ENCODE results near the gene FPR3. TPM values are rescaled to one million over a fixed set of nuclear protein-coding genes. Genes with fewer than 3 reads are reported as not detected.

Gene FPR3
- total RNA-seq, 1 donor from 2014 or later = not detected

- Mint-ChIP-seq H3K27ac (no peak overlapping the region), H3K36me3 (no peaks in the 10 kb centered on the region), H3K4me1 (no peaks in the 10 kb centered on the region), H3K4me3 (no peak overlapping the region), H3K9me3 (peaks cover 86% of the 10 kb centered on the region), H3K27me3 (ENCODE audit: low read depth) (no peaks in the 10 kb centered on the region)
- TF ChIP-seq CTCF (IDR thresholded peaks at IDR 0.05; ENCODE audit: unreplicated experiment) = no peak
- no peak for DNase-seq (ENCODE audit: low spot score in 2 of 2, unreplicated experiment in 2 of 2)
These were observed 26.0 kb downstream of the FPR3 start for GRCh38 chr19:51820831-51821446.

GRCh38 chr19:51821456-51821855, 26.5 kb downstream of the FPR3 start:
- TF ChIP-seq CTCF (IDR thresholded peaks at IDR 0.05; ENCODE audit: unreplicated experiment) = no peak
- Mint-ChIP-seq H3K36me3 (no peaks in the 10 kb centered on the region), H3K27ac (no peak overlapping the region), H3K9me3 (peaks cover 86% of the 10 kb centered on the region), H3K4me3 (no peak overlapping the region), H3K27me3 (ENCODE audit: low read depth) (no peaks in the 10 kb centered on the region), H3K4me1 (no peaks in the 10 kb centered on the region)
- no peak for DNase-seq (ENCODE audit: low spot score in 2 of 2, unreplicated experiment in 2 of 2)

GRCh38 chr19:51821921-51822320, 27.0 kb downstream of the FPR3 start:
- Mint-ChIP-seq H3K4me3 (no peak overlapping the region), H3K9me3 (peaks cover 87% of the 10 kb centered on the region), H3K27ac (no peak overlapping the region), H3K36me3 (no peaks in the 10 kb centered on the region), H3K27me3 (ENCODE audit: low read depth) (no peaks in the 10 kb centered on the region), H3K4me1 (no peaks in the 10 kb centered on the region)
- no peak for DNase-seq (ENCODE audit: low spot score in 2 of 2, unreplicated experiment in 2 of 2)
- no peak for TF ChIP-seq CTCF (IDR thresholded peaks at IDR 0.05; ENCODE audit: unreplicated experiment)

- no peak for DNase-seq (ENCODE audit: low spot score in 2 of 2, unreplicated experiment in 2 of 2)
- Mint-ChIP-seq H3K4me1 (no peaks in the 10 kb centered on the region), H3K4me3 (no peak overlapping the region), H3K27me3 (ENCODE audit: low read depth) (no peaks in the 10 kb centered on the region), H3K27ac (no peak overlapping the region), H3K36me3 (no peaks in the 10 kb centered on the region), H3K9me3 (peaks cover 87% of the 10 kb centered on the region)
- TF ChIP-seq CTCF (IDR thresholded peaks at IDR 0.05; ENCODE audit: unreplicated experiment) = no peak
These were observed 27.4 kb downstream of the FPR3 start for GRCh38 chr19:51822325-51822724.

- Mint-ChIP-seq H3K27ac (no peak overlapping the region), H3K36me3 (no peaks in the 10 kb centered on the region), H3K27me3 (ENCODE audit: low read depth) (no peaks in the 10 kb centered on the region), H3K4me3 (no peak overlapping the region), H3K9me3 (peaks cover 90% of the 10 kb centered on the region), H3K4me1 (no peaks in the 10 kb centered on the region)
- no peak for TF ChIP-seq CTCF (IDR thresholded peaks at IDR 0.05; ENCODE audit: unreplicated experiment)
- DNase-seq (ENCODE audit: low spot score in 2 of 2, unreplicated experiment in 2 of 2) = no peak
These were observed 28.0 kb downstream of the FPR3 start for GRCh38 chr19:51822946-51823345.
